CD4-positive, alpha-beta T cell treated with Interleukin-21 for 1 hour (primary cell): Measurements from ENCODE around the gene TTLL10.
A peak's percentile ranks its signal among the peaks of the same experiment; 100 is the strongest.

Experiments used
- DNase-seq: peaks from one replicate; pipeline ENCODE4 v3.0.0-alpha.2; 2020

The TTLL10 gene

DNA sequence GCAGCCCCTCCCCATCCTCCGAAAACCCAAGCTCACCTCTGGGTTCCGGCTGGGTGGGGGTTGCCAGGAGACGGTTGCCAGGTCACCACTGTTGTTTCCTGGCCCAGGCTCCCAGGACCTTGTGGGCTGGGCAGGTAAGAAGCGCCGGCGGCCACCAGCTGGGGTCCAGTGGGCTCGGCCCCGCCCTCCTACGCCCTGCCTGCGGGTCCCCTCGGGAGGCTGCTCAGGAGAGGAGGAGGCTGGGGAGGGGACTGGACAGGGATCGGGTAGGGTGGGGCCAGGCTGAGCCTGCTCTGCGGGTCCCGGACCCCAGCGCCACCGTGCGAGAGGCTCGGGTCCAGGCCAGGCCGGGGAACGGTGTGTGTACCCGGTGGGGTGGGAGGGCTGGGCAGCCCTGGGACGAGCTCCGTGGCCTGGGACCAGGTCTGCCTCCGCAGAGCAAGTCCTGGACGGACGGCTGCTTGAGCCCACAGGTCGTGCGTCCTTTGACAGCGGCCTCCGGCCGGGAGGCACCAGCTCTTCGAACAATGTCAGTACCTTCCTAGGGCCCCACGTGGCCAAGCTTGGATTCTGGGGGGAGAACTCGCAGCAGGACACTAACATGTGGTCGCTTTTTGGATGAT, at the start of gene TTLL10:
Gene TTLL10 (plus strand): TSS at position 88 of the 623 bp plus-strand sequence. CDS start 5,336 bp downstream, outside the sequence.
- DNase-seq: peak; percentile 78

GRCh38 chr1:1124508-1124785, 49.2 kb upstream of the TTLL10 start:
- DNase-seq: no peak

DNA sequence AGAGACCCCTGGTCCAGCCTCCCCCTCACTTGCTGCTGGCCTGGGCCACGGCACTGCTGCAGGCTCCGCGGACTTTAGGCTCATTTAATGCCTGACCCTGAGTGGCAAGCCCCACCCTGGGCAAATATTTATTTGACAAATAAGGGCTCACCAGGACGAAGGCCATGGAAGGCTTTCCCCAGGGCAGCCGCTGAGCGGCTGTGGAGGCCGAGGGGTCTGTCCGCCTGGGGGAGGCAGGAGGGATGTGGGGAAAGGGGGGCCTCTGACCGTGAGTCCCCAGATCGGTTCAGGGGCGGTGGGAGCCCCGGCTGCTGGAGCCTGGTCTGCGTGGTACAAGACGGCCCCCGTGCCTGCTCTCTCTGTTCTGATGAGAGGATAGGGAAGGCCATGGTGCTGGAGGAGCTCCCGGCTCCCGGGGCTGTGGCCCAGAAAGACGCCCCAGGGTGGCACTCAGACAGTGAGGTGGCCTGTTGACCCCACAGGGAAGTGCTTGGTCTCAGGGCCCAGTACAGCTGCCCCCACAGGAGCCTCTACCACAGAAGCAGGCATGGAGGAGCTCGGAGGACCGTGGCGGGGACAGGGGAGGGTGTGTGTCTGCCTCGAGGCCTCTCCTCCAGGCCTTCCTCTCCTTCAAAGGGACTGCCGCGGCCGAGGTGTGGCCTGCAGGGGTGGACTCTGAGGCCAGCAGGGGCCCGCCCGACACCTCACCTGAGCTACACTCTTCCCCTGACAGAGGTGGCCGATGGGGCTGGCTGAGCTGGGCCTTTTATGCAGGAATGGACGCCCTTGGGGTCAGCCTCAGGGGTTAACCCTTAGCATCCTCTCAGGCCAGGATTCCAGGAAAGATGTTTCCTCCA, 48.7 kb upstream of the TTLL10 start:
- no peak for DNase-seq

GRCh38 chr1:1125945-1126344, 47.7 kb upstream of the TTLL10 start:
- no peak for DNase-seq

GRCh38 chr1:1127551-1128451, 45.9 kb upstream of the TTLL10 start:
- no peak for DNase-seq

DNA sequence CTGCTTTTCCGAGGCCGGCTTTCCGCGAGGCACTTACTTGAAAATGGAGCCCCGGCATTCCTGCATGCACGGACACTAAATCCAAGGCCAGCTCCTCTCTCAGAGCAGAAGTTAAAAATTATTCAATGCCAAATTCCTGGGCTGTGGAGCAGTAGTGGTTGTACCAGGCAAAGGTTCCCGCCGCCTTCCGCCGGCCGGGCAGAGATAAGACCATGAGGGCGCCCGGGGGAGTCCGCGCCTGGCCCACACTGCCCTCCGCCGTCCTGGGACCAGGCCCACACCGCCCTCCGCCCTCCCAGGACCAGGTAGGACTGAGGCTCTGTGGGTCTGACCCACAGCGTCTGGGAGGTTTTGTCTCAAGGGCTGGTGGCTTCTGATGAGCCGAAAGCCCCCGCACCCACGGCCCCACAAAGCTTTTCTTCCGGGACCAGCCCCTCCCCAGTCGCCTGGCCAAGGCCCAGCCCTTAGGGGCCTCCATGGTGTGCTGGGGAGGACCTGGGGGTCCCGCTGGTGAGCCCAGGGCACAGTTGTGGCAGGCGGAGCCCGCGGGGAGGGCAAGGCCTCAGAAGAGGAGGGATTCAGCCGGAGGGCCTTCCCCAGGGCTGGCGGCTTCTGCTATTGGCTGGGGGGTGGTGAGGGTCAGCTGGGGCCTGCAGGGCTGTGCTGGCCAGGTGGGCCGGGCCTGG, 45.1 kb upstream of the TTLL10 start:
- no peak for DNase-seq

DNA sequence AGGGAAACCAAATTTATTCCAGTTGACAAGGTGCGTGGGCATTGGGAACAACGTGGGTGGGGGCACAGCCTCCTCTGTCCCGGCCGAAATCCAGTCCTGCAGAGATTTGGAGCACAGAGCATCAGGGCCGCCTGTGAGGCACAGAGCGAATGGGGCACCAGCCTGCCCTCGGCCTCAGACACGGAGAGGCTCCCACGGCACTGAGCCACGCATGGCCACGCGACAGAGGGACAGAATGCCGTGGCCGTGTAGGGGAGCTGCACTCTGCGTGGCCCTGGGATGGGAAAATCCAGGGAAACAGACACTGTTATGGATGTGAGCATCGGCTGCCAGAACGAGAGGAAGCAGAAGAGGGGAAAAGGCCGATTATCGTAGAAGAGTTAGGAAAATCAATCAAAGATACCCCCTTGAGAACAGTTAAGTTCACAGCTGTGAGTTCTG, 44.3 kb upstream of the TTLL10 start:
- no peak for DNase-seq

DNA sequence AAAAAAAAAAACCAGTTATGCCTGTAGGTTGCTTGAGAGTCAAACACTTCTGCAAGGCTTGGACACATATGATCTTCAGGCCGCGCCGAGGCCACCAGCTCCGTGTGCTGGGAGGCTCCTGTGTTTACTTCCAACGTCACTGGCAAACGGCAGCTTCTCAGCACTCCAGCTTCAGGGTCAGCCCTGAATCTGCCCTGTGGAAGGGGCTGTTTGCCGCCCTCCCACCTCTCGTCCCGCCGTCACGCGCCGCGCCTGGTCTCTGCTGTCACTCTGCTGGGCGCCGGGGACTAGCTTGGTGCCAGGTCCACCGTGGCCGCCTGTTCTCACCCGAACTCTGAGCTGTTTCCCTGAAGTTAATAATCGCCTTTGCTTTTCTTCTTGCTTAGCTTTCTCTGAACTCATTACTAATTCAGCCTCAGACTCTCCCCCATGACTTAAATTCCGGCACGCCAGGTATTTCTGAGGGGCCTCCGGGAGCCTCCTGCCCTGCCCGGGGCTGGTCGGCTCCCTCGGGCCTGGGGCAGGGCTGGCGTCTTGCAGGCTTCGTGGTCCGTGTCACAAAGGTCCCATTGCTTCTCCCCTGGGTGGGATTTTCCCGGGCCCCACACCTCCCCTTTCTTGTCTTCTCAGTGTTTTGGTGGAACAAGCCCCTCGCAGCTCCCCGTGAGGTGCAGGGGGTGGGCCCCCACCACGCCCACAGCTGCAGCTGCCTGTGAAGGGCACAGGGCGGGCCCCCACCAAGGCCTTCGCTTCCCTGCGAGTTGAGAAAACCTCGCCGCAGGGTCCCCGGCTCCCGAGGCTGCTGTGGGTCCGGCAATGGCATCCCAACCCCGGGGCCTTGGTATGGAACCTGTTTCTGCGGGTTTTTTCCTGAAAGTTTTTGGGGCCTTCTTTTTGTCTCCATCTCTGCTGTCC, 43.2 kb upstream of the TTLL10 start:
- no peak for DNase-seq

- no peak for DNase-seq
Observed at GRCh38 chr1:1132042-1132950, 41.4 kb upstream of the TTLL10 start.

GRCh38 chr1:1132956-1133750, 40.5 kb upstream of the TTLL10 start:
- no peak for DNase-seq

GRCh38 chr1:1134300-1134970, 39.2 kb upstream of the TTLL10 start:
- DNase-seq: no peak

DNA sequence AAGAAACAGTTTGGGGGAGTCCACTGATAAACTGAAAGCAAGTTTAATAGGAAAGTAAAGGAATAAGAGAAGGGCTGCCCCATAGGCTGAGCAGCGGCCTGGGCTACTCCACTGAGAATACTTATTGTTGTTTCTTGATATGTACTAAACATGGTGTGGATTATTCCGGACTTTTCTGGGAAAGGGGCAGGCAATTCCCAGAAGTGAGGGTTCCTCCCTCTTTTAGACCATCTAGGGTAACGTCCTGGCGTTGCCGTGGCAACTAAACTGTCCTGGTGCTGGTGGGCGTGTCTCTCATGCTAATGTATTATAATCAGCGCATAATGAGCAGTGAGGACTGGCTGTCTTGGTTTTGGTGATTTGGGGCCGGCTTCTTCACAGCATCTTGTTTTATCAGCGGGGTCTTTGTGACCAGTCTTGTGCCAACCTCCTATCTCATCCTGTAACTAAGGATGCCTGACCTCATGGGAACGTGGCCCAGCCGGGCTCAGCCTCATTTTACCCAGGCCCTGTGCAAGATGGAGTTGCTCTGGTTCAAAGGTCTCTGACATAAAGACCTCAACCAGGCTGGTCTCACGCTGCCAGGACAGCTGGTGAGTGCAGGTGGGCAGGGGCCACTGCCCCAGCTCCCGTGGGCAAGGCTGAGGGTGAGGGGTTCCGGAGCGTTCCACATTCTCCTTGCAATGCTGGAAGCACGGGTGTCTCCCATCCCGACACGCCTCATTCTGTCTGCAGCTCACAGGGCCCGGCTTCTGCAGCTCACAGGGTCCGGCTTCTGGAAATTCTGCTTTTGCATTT, 38.1 kb upstream of the TTLL10 start:
- DNase-seq: no peak

DNA sequence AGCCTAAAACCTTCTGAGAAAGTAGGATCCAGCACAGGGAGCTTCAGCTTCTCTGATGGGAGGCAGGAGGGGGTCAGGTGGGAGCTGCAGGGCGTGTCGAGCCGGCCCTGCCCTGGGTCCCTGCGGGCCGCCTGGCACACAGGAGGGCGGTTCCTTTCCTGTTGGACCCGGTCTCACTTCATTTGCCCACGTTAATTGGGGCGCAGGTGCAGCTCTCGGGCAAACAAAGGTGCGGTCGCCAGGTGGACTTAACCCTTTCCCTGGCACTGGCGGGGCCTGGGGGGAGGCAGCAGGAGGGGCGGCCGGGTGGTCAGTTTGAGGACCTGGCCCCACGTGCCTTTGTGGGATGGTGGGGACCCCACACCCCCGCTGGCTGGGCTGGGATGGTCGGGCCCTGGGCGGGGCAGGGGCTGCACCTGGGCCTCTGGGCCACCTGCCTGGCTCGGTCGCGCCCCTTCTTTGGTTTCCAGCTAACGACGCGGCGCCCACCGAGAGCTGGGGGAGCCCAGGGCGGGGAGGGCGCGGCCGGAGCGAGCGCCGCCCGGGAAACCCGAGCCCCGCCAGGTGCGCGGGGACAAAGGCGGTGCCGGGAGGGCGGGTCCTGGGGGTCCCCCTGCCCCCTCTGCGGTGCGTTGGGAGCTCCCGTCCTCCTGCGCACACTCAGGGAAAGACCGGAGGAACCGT, 37.0 kb upstream of the TTLL10 start:
- DNase-seq: peak; percentile 43

GRCh38 chr1:1137256-1138045, 36.2 kb upstream of the TTLL10 start:
- DNase-seq: peak; percentile 85

DNA sequence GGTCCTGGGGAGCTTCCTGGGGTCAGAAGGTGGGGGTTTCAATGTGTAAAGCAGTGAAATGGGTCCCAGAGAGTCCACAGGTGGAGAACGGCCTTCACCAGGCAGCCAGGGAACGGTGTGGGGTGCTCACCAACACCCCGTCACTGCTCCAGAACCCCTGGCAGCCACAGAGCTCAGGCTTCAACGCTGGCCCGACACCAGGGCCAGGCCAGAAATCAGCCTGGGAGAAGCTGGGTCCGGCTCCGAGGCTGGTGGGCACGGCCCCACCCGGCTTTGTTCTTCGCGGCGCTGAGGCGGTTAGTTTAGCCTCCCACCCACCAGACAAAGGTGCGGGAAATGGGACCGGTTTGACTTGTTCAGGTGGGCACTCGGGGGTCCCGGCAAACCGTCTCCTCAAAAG, 33.0 kb upstream of the TTLL10 start:
- DNase-seq: no peak

- no peak for DNase-seq
Observed at GRCh38 chr1:1141244-1141910, 32.3 kb upstream of the TTLL10 start.
